K562 treated with DMSO at 1 percent for 24 hours (cell line): ENCODE data around the gene OR8B4. TPM values are rescaled to one million over a fixed set of nuclear protein-coding genes. Genes with fewer than 3 reads are reported as not detected.

Source experiments
- total RNA-seq: library from RNA; unstranded; fragments of 300-600 nt; gene quantifications from 2 replicates; pipeline ENCODE4 v1.2.3, GENCODE V29; 2022; ENCODE audit warnings: low read depth; ENCODE audit not compliant: insufficient read depth

Gene OR8B4, protein sequence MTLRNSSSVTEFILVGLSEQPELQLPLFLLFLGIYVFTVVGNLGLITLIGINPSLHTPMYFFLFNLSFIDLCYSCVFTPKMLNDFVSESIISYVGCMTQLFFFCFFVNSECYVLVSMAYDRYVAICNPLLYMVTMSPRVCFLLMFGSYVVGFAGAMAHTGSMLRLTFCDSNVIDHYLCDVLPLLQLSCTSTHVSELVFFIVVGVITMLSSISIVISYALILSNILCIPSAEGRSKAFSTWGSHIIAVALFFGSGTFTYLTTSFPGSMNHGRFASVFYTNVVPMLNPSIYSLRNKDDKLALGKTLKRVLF
- total RNA-seq: not detected in 2 replicates

DNA sequence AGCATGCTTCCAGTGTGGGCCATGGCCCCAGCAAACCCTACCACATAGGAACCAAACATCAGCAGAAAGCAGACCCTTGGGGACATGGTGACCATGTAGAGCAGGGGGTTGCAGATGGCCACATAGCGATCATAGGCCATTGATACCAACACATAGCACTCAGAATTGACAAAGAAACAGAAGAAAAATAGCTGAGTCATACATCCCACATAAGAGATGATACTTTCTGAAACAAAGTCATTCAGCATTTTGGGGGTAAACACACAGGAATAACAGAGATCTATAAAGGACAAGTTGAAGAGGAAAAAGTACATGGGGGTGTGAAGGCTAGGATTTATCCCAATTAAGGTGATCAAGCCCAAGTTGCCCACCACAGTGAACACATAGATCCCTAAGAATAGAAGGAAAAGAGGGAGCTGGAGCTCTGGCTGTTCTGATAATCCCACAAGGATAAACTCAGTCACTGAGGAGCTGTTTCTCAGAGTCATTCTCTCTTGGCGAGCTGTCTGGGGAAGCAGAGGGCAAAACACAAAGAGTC is at the start of gene OR8B4:
Gene OR8B4 (minus strand): TSS at position 488 of the 538 bp plus-strand sequence. CDS start 0 bp downstream, at position 488.

DNA sequence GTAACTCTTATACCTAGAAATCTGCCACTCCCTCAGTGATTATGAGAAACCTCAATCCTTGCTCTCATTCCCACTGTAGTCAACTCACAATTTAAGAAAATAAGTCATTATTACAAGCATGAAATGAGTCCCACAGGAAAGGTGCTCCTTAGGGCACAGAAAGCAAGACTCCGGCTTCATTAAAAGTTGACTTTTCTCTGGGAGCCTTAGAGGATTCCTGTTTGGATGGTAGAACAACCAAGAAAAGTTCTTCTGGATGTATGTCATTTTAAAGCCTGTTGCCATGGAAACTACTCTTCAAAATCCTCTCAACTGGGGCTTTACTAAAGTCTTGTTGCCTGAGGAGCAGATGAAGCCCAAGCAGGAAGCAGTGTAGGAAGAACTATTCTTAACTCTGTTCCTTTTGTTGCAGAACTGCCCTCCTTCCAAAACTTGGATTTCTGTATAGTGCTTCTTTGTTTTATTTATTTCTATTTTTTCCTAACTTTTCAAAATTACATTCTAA is 21.0 kb upstream of the OR8B4 start, which contains the start of gene OR8B8:
Gene OR8B8 (minus strand): TSS at position 51 of the 505 bp plus-strand sequence. CDS start 4,611 bp downstream, outside the sequence.

DNA sequence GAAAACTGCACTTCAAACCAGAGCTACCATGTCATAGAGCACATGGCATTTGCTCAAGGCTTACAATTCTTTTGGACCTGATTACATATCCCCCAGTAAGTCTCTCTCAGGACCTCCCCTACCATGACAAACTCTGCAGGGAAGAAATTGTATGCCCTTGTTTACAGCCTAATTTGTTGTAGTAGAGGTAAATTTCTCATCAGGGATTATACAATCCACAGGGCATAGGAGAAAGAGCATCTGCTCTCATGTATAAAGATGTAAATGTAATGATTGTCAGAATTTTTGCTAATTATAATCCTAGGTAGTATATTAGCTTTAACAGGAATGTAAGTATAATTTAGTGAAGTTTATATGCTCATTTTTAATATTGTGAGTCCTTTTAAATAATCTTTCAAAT is 25.7 kb downstream of the OR8B4 start, which contains the start of gene OR8B3:
Gene OR8B3 (minus strand): TSS at position 101 of the 400 bp plus-strand sequence. CDS start 1,673 bp downstream, outside the sequence.

GRCh38 chr11:124384399-124384798 is 40.3 kb downstream of the OR8B4 start, which contains the start of gene OR8B2:
TSS of gene OR8B2 (minus strand) at chr11:124384499. CDS start at chr11:124383343, 1,156 bp downstream.

Other genes starting within 250 kb of the OR8B4 start
- not detected in 2 replicates for gene OR10D3, start 241.5 kb downstream of the OR8B4 start, total RNA-seq
- gene OR8G1, start 183.8 kb downstream of the OR8B4 start, total RNA-seq: not detected in 2 replicates
- 0.44 and 1.7 TPM in 2 replicates for gene OR8G5, start 168.5 kb downstream of the OR8B4 start, total RNA-seq
- not detected in 2 replicates for gene OR8D1, start 110.9 kb downstream of the OR8B4 start, total RNA-seq
- not detected in 2 replicates for gene OR8D2, start 104.7 kb downstream of the OR8B4 start, total RNA-seq
- not detected in 2 replicates for gene OR8B2, start 40.4 kb downstream of the OR8B4 start, total RNA-seq
- not detected in 2 replicates for gene OR8B3, start 25.8 kb downstream of the OR8B4 start, total RNA-seq
- gene OR8B8, start 20.8 kb upstream of the OR8B4 start, total RNA-seq: not detected in 2 replicates
- gene OR8B12, start 118.8 kb upstream of the OR8B4 start, total RNA-seq: not detected in 2 replicates
- 0.25 and 0.31 TPM in 2 replicates for gene OR8A1, start 145.1 kb upstream of the OR8B4 start, total RNA-seq
- gene PANX3, start 186.6 kb upstream of the OR8B4 start, total RNA-seq: 0.94 and 1.3 TPM in 2 replicates
- gene TBRG1, start 198.0 kb upstream of the OR8B4 start, total RNA-seq: 22.8 and 27.7 TPM in 2 replicates
- 3.6 and 3.9 TPM in 2 replicates for gene SIAE, start 248.9 kb upstream of the OR8B4 start, total RNA-seq
- gene SPA17, start 249.0 kb upstream of the OR8B4 start, total RNA-seq: 7.9 and 12.9 TPM in 2 replicates